Immature natural killer cell (primary cell): ENCODE data around the gene CYP46A1. TPM values are rescaled to one million over a fixed set of nuclear protein-coding genes. Genes with fewer than 3 reads are reported as not detected.

Experiments used
- DNase-seq, 3 donors: peaks; one replicate each; pipeline ENCODE4 v3.0.0; 2022; ENCODE audit warnings: mixed read lengths in 1 of 3
- H3K27ac Mint-ChIP-seq, 6 donors: one replicate each; pipeline ENCODE4 v1.8.0; 2020; ENCODE audit warnings: mixed read lengths in 6 of 6, mild to moderate bottlenecking in 5 of 6, inconsistent platforms in 4 of 6, moderate library complexity in 3 of 6
- H3K27me3 Mint-ChIP-seq, 3 donors: one replicate each; pipeline ENCODE4 v1.8.0; 2020 to 2021; ENCODE audit warnings: low read depth in 3 of 3, mild to moderate bottlenecking in 3 of 3, mixed read lengths in 3 of 3, moderate library complexity in 3 of 3, inconsistent platforms in 1 of 3
- H3K36me3 Mint-ChIP-seq, 3 donors: one replicate each; pipeline ENCODE4 v1.8.0; 2020; ENCODE audit warnings: mixed read lengths in 3 of 3, inconsistent platforms in 2 of 3, mild to moderate bottlenecking in 2 of 3
- H3K4me1 Mint-ChIP-seq, 2 donors: one replicate each; pipeline ENCODE4 v1.8.0; 2020; ENCODE audit warnings: inconsistent platforms in 2 of 2, mild to moderate bottlenecking in 2 of 2, mixed read lengths in 2 of 2, moderate library complexity in 1 of 2
- H3K4me3 Mint-ChIP-seq, 5 donors: one replicate each; pipeline ENCODE4 v1.8.0; 2020; ENCODE audit warnings: mild to moderate bottlenecking in 5 of 5, mixed read lengths in 5 of 5, inconsistent platforms in 3 of 5, moderate library complexity in 3 of 5
- H3K9me3 Mint-ChIP-seq, 6 donors: one replicate each; pipeline ENCODE4 v1.8.0; 2020; ENCODE audit warnings: mild to moderate bottlenecking in 6 of 6, mixed read lengths in 6 of 6, inconsistent platforms in 4 of 6, moderate library complexity in 3 of 6
- polyA plus RNA-seq, 3 donors: library from polyadenylated mRNA; unstranded; fragments of 300-500 nt; fragmentation: Illumina TruSeq; gene quantifications; one replicate each; pipeline ENCODE4 v1.2.3, GENCODE V29; 2021

Gene CYP46A1
- polyA plus RNA-seq, 3 donors from 2014 or later = not detected

- DNase-seq = no peak
- H3K9me3 Mint-ChIP-seq = peaks cover 0 to 2% (median 0%) of the 10 kb centered on the region in 6 donors
- H3K4me3 Mint-ChIP-seq = no peak overlapping the region
- H3K36me3 Mint-ChIP-seq = no peaks in the 10 kb centered on the region
- peaks cover 5 to 8% of the 10 kb centered on the region in 2 donors for H3K4me1 Mint-ChIP-seq
- H3K27ac Mint-ChIP-seq = no peak overlapping the region
- peaks cover 2 to 8% (median 6%) of the 10 kb centered on the region in 3 donors for H3K27me3 Mint-ChIP-seq
Measured at GRCh38 chr14:99673305-99674063, 10.6 kb upstream of the CYP46A1 start.

- peaks cover 5 to 8% of the 10 kb centered on the region in 2 donors for H3K4me1 Mint-ChIP-seq
- no peak overlapping the region for H3K4me3 Mint-ChIP-seq
- DNase-seq = no peak
- H3K27me3 Mint-ChIP-seq = peaks cover 2 to 8% (median 4%) of the 10 kb centered on the region in 3 donors
- peaks cover 0 to 3% (median 0%) of the 10 kb centered on the region in 6 donors for H3K9me3 Mint-ChIP-seq
- no peak overlapping the region for H3K27ac Mint-ChIP-seq
- H3K36me3 Mint-ChIP-seq = no peaks in the 10 kb centered on the region
Measured at GRCh38 chr14:99674064-99674650, 9.9 kb upstream of the CYP46A1 start.

- H3K4me3 Mint-ChIP-seq = no peak overlapping the region
- peaks cover 5 to 8% of the 10 kb centered on the region in 2 donors for H3K4me1 Mint-ChIP-seq
- no peak overlapping the region for H3K27ac Mint-ChIP-seq
- no peaks in the 10 kb centered on the region for H3K36me3 Mint-ChIP-seq
- H3K9me3 Mint-ChIP-seq = peaks cover 0 to 3% (median 0%) of the 10 kb centered on the region in 6 donors
- DNase-seq = no peak
- peaks cover 2 to 8% (median 4%) of the 10 kb centered on the region in 3 donors for H3K27me3 Mint-ChIP-seq
Measured at GRCh38 chr14:99674776-99675381, 9.2 kb upstream of the CYP46A1 start.

GRCh38 chr14:99675382-99675835 is 8.7 kb upstream of the CYP46A1 start:
- Mint-ChIP-seq H3K27me3 (peaks cover 2 to 8% (median 3%) of the 10 kb centered on the region in 3 donors), H3K9me3 (peaks cover 0 to 3% (median 0%) of the 10 kb centered on the region in 6 donors), H3K4me3 (no peak overlapping the region), H3K27ac (no peak overlapping the region), H3K4me1 (peaks cover 5 to 8% of the 10 kb centered on the region in 2 donors), H3K36me3 (no peaks in the 10 kb centered on the region)
- DNase-seq = no peak

GRCh38 chr14:99675951-99676350 is 8.1 kb upstream of the CYP46A1 start:
- H3K4me1 Mint-ChIP-seq = peaks cover 5 to 8% of the 10 kb centered on the region in 2 donors
- peaks cover 2 to 8% (median 3%) of the 10 kb centered on the region in 3 donors for H3K27me3 Mint-ChIP-seq
- DNase-seq = no peak
- H3K27ac Mint-ChIP-seq = no peak overlapping the region
- H3K36me3 Mint-ChIP-seq = no peaks in the 10 kb centered on the region
- peaks cover 0 to 3% (median 0%) of the 10 kb centered on the region in 6 donors for H3K9me3 Mint-ChIP-seq
- no peak overlapping the region for H3K4me3 Mint-ChIP-seq

GRCh38 chr14:99676657-99677056 is 7.4 kb upstream of the CYP46A1 start:
- DNase-seq = peak in 1 of 3 donors; percentile 11
- peak overlapping the region in 1 of 5 donors; percentile 41 for H3K4me3 Mint-ChIP-seq

GRCh38 chr14:99677231-99678140 is 6.6 kb upstream of the CYP46A1 start:
- Mint-ChIP-seq H3K27ac (no peak overlapping the region), H3K27me3 (peaks cover 2 to 7% (median 6%) of the 10 kb centered on the region in 3 donors), H3K4me3 (peak overlapping the region in 1 of 5 donors; percentile 41), H3K4me1 (peaks cover 4 to 6% of the 10 kb centered on the region in 2 donors), H3K36me3 (no peaks in the 10 kb centered on the region), H3K9me3 (peaks cover 0 to 3% (median 0%) of the 10 kb centered on the region in 6 donors)
- no peak for DNase-seq

More at GRCh38 chr14:99676657-99677056, 7.4 kb upstream of the CYP46A1 start:
- Mint-ChIP-seq H3K36me3 (no peaks in the 10 kb centered on the region), H3K27ac (peak overlapping the region in 1 of 6 donors; percentile 57), H3K27me3 (peaks cover 2 to 8% (median 4%) of the 10 kb centered on the region in 3 donors), H3K9me3 (peaks cover 0 to 3% (median 0%) of the 10 kb centered on the region in 6 donors), H3K4me1 (peaks cover 5 to 8% of the 10 kb centered on the region in 2 donors)

GRCh38 chr14:99678198-99678597 is 5.9 kb upstream of the CYP46A1 start:
- peaks cover 2 to 10% (median 8%) of the 10 kb centered on the region in 3 donors for H3K27me3 Mint-ChIP-seq
- H3K9me3 Mint-ChIP-seq = peaks cover 0 to 3% (median 0%) of the 10 kb centered on the region in 6 donors
- no peak overlapping the region for H3K4me3 Mint-ChIP-seq
- H3K27ac Mint-ChIP-seq = no peak overlapping the region
- DNase-seq = no peak
- peaks cover 6 to 9% of the 10 kb centered on the region in 2 donors for H3K4me1 Mint-ChIP-seq
- no peaks in the 10 kb centered on the region for H3K36me3 Mint-ChIP-seq

GRCh38 chr14:99679111-99679510 is 5.0 kb upstream of the CYP46A1 start:
- Mint-ChIP-seq H3K36me3 (no peaks in the 10 kb centered on the region), H3K27ac (no peak overlapping the region), H3K4me3 (no peak overlapping the region), H3K9me3 (peaks cover 0 to 3% (median 0%) of the 10 kb centered on the region in 6 donors), H3K4me1 (peaks cover 9 to 11% of the 10 kb centered on the region in 2 donors), H3K27me3 (peaks cover 6 to 15% (median 11%) of the 10 kb centered on the region in 3 donors)
- DNase-seq = no peak

GRCh38 chr14:99679543-99679942 is 4.6 kb upstream of the CYP46A1 start:
- Mint-ChIP-seq H3K4me3 (no peak overlapping the region), H3K27me3 (peaks cover 6 to 15% (median 10%) of the 10 kb centered on the region in 3 donors), H3K27ac (no peak overlapping the region), H3K4me1 (peaks cover 9 to 11% of the 10 kb centered on the region in 2 donors), H3K36me3 (no peaks in the 10 kb centered on the region), H3K9me3 (peaks cover 0 to 3% (median 0%) of the 10 kb centered on the region in 6 donors)
- DNase-seq = no peak

GRCh38 chr14:99679996-99680395 is 4.1 kb upstream of the CYP46A1 start:
- H3K9me3 Mint-ChIP-seq = peaks cover 0 to 3% (median 0%) of the 10 kb centered on the region in 6 donors
- no peak for DNase-seq
- H3K36me3 Mint-ChIP-seq = no peaks in the 10 kb centered on the region
- no peak overlapping the region for H3K27ac Mint-ChIP-seq
- H3K27me3 Mint-ChIP-seq = peaks cover 6 to 15% (median 8%) of the 10 kb centered on the region in 3 donors
- H3K4me3 Mint-ChIP-seq = no peak overlapping the region
- peaks cover 9 to 11% of the 10 kb centered on the region in 2 donors for H3K4me1 Mint-ChIP-seq

- peak overlapping the region in 4 of 5 donors; percentile 26 to 56 (median 40) for H3K4me3 Mint-ChIP-seq
- peaks cover 9 to 11% of the 10 kb centered on the region in 2 donors for H3K4me1 Mint-ChIP-seq
- peaks cover 8 to 13% (median 9%) of the 10 kb centered on the region in 3 donors for H3K27me3 Mint-ChIP-seq
- H3K27ac Mint-ChIP-seq = no peak overlapping the region
- H3K36me3 Mint-ChIP-seq = no peaks in the 10 kb centered on the region
- H3K9me3 Mint-ChIP-seq = peaks cover 0 to 3% (median 0%) of the 10 kb centered on the region in 6 donors
- no peak for DNase-seq
Measured at GRCh38 chr14:99681101-99681831, 2.8 kb upstream of the CYP46A1 start.
